Neural cell (in vitro differentiated cells): ENCODE data around the gene SLC34A1. TPM values are rescaled to one million over a fixed set of nuclear protein-coding genes. Genes with fewer than 3 reads are reported as not detected.

Experiments used
- H2AFZ ChIP-seq: fragments of 200-600, 300-800 bp; sonication (generic), shearing (Covaris generic); 2 replicates; pipeline ENCODE4 v1.6.0; 2014; ENCODE audit warnings: low read depth, mild to moderate bottlenecking, antibody characterized with exemption, low read length, moderate library complexity
- H3F3A ChIP-seq: fragments of 200-600 bp; shearing (Covaris generic); 2 replicates; pipeline ENCODE4 v1.6.1; 2016; ENCODE audit warnings: mild to moderate bottlenecking, moderate library complexity, mixed read lengths, antibody characterized with exemption, low read length; ENCODE audit not compliant: insufficient read depth, poor library complexity, severe bottlenecking
- H3K27ac ChIP-seq: fragments of 200-600, 300-800 bp; sonication (generic), shearing (Covaris generic); 2 replicates; pipeline ENCODE4 v1.5.1; 2014; ENCODE audit warnings: mild to moderate bottlenecking, low read length, moderate library complexity
- H3K27me3 ChIP-seq: fragments of 300-800, 200-600 bp; sonication (generic), shearing (Covaris generic); 2 replicates; pipeline ENCODE4 v1.6.0; 2014; ENCODE audit warnings: mild to moderate bottlenecking, low read depth, low read length, moderate library complexity; ENCODE audit not compliant: insufficient read depth
- H3K36me3 ChIP-seq: fragments of 300-800, 200-600 bp; sonication (generic), shearing (Covaris generic); 2 replicates; pipeline ENCODE4 v1.5.1; 2014; ENCODE audit warnings: mild to moderate bottlenecking, antibody characterized with exemption, low read length, moderate library complexity; ENCODE audit not compliant: insufficient read depth
- H3K4me2 ChIP-seq: fragments of 300-800, 200-600 bp; sonication (generic), shearing (Covaris generic); 2 replicates; pipeline ENCODE4 v1.6.0; 2014; ENCODE audit warnings: mild to moderate bottlenecking, low read length
- H3K4me3 ChIP-seq: fragments of 300-800, 200-600 bp; sonication (generic), shearing (Covaris generic); 2 replicates; pipeline ENCODE4 v1.5.1; 2014; ENCODE audit warnings: mild to moderate bottlenecking, low read length, moderate library complexity
- H3K79me2 ChIP-seq: fragments of 200-600 bp; shearing (Covaris generic); replicated peaks from 2 replicates; pipeline ENCODE4 v1.6.0; 2014; ENCODE audit warnings: mild to moderate bottlenecking, low read length, moderate library complexity; ENCODE audit not compliant: insufficient read depth
- H3K9ac ChIP-seq: fragments of 300-800, 200-600 bp; sonication (generic), shearing (Covaris generic); 2 replicates; pipeline ENCODE4 v1.6.1; 2016; ENCODE audit warnings: mild to moderate bottlenecking, low read length, mixed read lengths
- H3K9me2 ChIP-seq: fragments of 200-600 bp; shearing (Covaris generic); 2 replicates; pipeline ENCODE4 v1.6.1; 2016; ENCODE audit warnings: mild to moderate bottlenecking, low read length, mixed read lengths; ENCODE audit not compliant: insufficient read depth
- H3K9me3 ChIP-seq: fragments of 200-600, 300-800 bp; sonication (generic), shearing (Covaris generic); 2 replicates; pipeline ENCODE4 v1.6.1; 2016; ENCODE audit warnings: mild to moderate bottlenecking, mixed run types, low read length, moderate library complexity, mixed read lengths
- H4K20me1 ChIP-seq: fragments of 200-600 bp; shearing (Covaris generic); 2 replicates; pipeline ENCODE4 v1.6.1; 2016; ENCODE audit warnings: mild to moderate bottlenecking, mixed run types; ENCODE audit not compliant: insufficient read depth
- EP300 ChIP-seq: fragments of 450-650 bp; conservative IDR thresholded peaks from 2 replicates; pipeline ENCODE4 v1.6.1; 2014; ENCODE audit warnings: antibody characterized with exemption, mild to moderate bottlenecking, moderate library complexity; ENCODE audit not compliant: poor library complexity, severe bottlenecking
- EZH2 ChIP-seq: fragments of 200-600, 300-800 bp; shearing (Covaris generic), sonication (generic); IDR thresholded peaks from 2 replicates; pipeline ENCODE4 v1.6.1; 2014; ENCODE audit warnings: antibody characterized with exemption, low read length, borderline replicate concordance, mild to moderate bottlenecking; ENCODE audit not compliant: insufficient read depth, poor library complexity, severe bottlenecking
- MXI1 ChIP-seq: fragments of 450-650 bp; conservative IDR thresholded peaks from 2 replicates; pipeline ENCODE4 v1.6.1; 2014; ENCODE audit warnings: antibody characterized with exemption, mild to moderate bottlenecking; ENCODE audit not compliant: poor library complexity, severe bottlenecking
- POLR2AphosphoS5 ChIP-seq: IDR thresholded peaks from 2 replicates; pipeline ENCODE4 v1.6.1; 2012
- REST ChIP-seq: IDR thresholded peaks from 2 replicates; pipeline ENCODE4 v1.6.1; 2012; ENCODE audit warnings: borderline replicate concordance
- SMC3 ChIP-seq: fragments of 450-650 bp; conservative IDR thresholded peaks from 2 replicates; pipeline ENCODE4 v1.6.1; 2014; ENCODE audit warnings: antibody characterized with exemption, mild to moderate bottlenecking, moderate library complexity; ENCODE audit not compliant: poor library complexity
- TAF1 ChIP-seq: IDR thresholded peaks from 2 replicates; pipeline ENCODE4 v1.6.1; 2012; ENCODE audit warnings: low read depth
- polyA plus RNA-seq: library from polyadenylated mRNA; depleted of rRNA; stranded (reverse); fragments of >200 nt; gene quantifications from 2 replicates; pipeline ENCODE4 v1.2.3, GENCODE V29; 2014
- TF ChIP-seq, protein P1 (sequence below): fragments of 450-650 bp; IDR thresholded peaks from 2 replicates; pipeline ENCODE4 v1.5.1; 2014; ENCODE audit warnings: antibody characterized with exemption, mild to moderate bottlenecking, moderate library complexity; ENCODE audit not compliant: poor library complexity, severe bottlenecking

Gene SLC34A1
- polyA plus RNA-seq, 1 donor from 2014 or later, result not detected

DNA sequence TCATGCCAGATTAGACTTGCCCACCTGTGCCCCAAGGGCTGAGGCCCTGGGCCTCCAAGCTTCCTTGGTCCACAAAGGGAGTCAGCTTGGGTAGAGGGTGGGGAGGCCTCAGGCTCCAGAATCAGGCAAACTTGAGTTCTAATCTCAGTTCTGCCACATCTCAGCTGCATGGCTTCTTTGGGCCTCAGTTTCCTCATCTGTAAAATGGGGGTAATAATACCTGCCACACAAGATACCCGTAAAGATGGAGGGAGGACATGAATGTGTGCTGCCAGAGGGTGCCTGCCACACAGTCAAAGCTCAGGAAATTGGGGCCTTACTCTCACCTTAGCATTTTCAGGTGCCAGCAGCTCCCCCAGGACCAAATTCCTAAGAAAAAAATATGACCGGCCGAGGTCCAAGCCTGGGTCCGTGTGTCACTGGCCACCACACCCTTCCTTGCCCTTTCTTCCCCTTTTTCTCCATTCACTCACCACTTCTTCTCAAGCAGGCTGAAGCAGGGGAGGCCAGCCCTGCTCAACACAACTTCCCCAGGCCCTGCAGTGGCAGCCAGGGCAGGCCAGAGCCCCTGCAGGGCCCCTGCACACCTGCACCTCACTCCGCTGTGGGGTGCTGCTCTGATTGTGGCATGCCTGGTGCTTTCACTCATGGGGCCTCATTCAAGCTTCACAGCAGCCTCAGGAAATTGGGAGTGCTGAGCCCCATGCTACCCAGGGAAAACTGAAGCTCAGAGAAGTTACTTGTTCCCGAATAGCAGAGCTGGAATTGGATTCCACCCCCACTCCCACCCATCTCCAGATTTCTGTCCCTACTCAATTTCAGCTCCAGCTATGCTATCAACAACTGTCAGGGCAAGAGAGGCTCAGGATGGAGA lies 22.6 kb upstream of the SLC34A1 start:
- no peaks in the 10 kb centered on the region for H3K9me2 ChIP-seq
- no peak overlapping the region for H2AFZ ChIP-seq
- no peaks in the 10 kb centered on the region for H4K20me1 ChIP-seq
- H3K27ac ChIP-seq, result no peak overlapping the region
- peaks cover 5% of the 10 kb centered on the region for H3K27me3 ChIP-seq
- TF ChIP-seq EZH2 (no peak), TAF1 (no peak), SMC3 (no peak), POLR2AphosphoS5 (no peak), REST (no peak), EP300 (no peak), MXI1 (no peak)
- TF ChIP-seq, protein P1, sequence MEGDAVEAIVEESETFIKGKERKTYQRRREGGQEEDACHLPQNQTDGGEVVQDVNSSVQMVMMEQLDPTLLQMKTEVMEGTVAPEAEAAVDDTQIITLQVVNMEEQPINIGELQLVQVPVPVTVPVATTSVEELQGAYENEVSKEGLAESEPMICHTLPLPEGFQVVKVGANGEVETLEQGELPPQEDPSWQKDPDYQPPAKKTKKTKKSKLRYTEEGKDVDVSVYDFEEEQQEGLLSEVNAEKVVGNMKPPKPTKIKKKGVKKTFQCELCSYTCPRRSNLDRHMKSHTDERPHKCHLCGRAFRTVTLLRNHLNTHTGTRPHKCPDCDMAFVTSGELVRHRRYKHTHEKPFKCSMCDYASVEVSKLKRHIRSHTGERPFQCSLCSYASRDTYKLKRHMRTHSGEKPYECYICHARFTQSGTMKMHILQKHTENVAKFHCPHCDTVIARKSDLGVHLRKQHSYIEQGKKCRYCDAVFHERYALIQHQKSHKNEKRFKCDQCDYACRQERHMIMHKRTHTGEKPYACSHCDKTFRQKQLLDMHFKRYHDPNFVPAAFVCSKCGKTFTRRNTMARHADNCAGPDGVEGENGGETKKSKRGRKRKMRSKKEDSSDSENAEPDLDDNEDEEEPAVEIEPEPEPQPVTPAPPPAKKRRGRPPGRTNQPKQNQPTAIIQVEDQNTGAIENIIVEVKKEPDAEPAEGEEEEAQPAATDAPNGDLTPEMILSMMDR, result no peak
- no peaks in the 10 kb centered on the region for H3K36me3 ChIP-seq
- H3K9ac ChIP-seq, result no peak overlapping the region
- H3K4me2 ChIP-seq, result no peak overlapping the region
- no peaks in the 10 kb centered on the region for H3F3A ChIP-seq
- no peak overlapping the region for H3K4me3 ChIP-seq
- H3K79me2 ChIP-seq, result no peaks in the 10 kb centered on the region
- H3K9me3 ChIP-seq, result no peaks in the 10 kb centered on the region

DNA sequence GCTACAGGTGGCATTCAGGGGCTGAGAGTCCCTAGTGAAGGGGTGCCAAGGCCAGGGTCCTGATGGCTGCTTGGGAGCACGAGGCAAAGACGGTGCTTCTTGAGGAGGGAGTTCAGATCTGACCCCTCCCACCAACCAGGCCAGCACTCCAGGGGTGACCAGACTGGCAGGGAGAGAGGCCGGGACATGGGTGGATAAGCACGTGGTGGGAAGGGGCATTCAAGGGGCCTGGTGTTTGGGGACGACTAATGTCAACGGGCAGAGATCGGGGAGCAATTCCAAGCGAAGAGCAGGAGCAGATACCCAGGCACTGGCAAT lies 22.0 kb upstream of the SLC34A1 start:
- H3K36me3 ChIP-seq, result no peaks in the 10 kb centered on the region
- no peak overlapping the region for H3K27ac ChIP-seq
- H3K4me3 ChIP-seq, result no peak overlapping the region
- peaks cover 8% of the 10 kb centered on the region for H3K27me3 ChIP-seq
- H3K9me2 ChIP-seq, result no peaks in the 10 kb centered on the region
- no peak overlapping the region for H2AFZ ChIP-seq
- H3F3A ChIP-seq, result no peaks in the 10 kb centered on the region
- no peak for TF ChIP-seq REST
- no peaks in the 10 kb centered on the region for H3K79me2 ChIP-seq
- H3K4me2 ChIP-seq, result no peak overlapping the region
- H3K9me3 ChIP-seq, result no peaks in the 10 kb centered on the region
- no peaks in the 10 kb centered on the region for H4K20me1 ChIP-seq
- no peak overlapping the region for H3K9ac ChIP-seq
